HepG2 (cell line): ENCODE data around the gene SPCS2. TPM values are rescaled to one million over a fixed set of nuclear protein-coding genes. Genes with fewer than 3 reads are reported as not detected.

Experiments
- ATAC-seq: fragments of 200-7000 bp; cut with Tn5 transposase; 3 replicates; pipeline ENCODE4 v1.9.1; 2020; ENCODE audit warnings: mild to moderate bottlenecking, moderate library complexity
- BruUV-seq: library from RNA; stranded (reverse); fragments of 400-500 nt; replicated peaks from 2 replicates; lab custom pipeline; 2021; lab: Mats Ljungman, UMichigan
- CTCF ChIA-PET: fragments of 300-600 bp; formaldehyde crosslinking; extraction: SDS; loops from one replicate; lab custom pipeline; 2021; ENCODE audit warnings: low total read pairs, inconsistent platforms, low intra/inter-chr PET ratio; lab: Yijun Ruan, JAX
- POLR2A ChIA-PET: fragments of 350-600 bp; sonication (Branson Sonifier 250); formaldehyde crosslinking; loops from one replicate; lab custom pipeline; 2020; ENCODE audit warnings: antibody characterized with exemption, inconsistent platforms; lab: Yijun Ruan, JAX
- DNase-seq: peaks from one replicate; pipeline ENCODE4 v3.0.0-alpha.2; 2015; ENCODE audit warnings: low spot score
- FAIRE-seq: peaks from 3 replicates; lab custom pipeline; 2011; peaks lifted over from hg19 to GRCh38; lab: Jason Lieb, UNC
- H2AFZ ChIP-seq: one replicate; pipeline ENCODE4 v1.6.1; 2011; ENCODE audit warnings: low read length, inconsistent platforms
- H3K27ac ChIP-seq: fragments of 300-600 bp; 3 replicates; pipeline ENCODE4 v1.8.0; 2011; ENCODE audit warnings: mixed run types, mild to moderate bottlenecking, mixed read lengths, low read length, inconsistent platforms; ENCODE audit not compliant: insufficient read depth; ENCODE audit errors: extremely low read length
- H3K27me3 ChIP-seq, 2 experiments: fragments of 200-600 bp in 1 of 2; 2 replicates in 1 of 2; 3 replicates in 1 of 2; pipeline versions ENCODE4 v1.6.0 to v1.8.0; 2011; ENCODE audit warnings: low read length in 2 of 2, mild to moderate bottlenecking in 2 of 2, moderate library complexity in 2 of 2, inconsistent platforms in 1 of 2; ENCODE audit not compliant: insufficient read depth in 2 of 2, control insufficient read depth in 1 of 2
- H3K36me3 ChIP-seq, 2 experiments: fragments of 200-600 bp in 1 of 2; replicated peaks in 1 of 2; 2 replicates in 1 of 2; 3 replicates in 1 of 2; pipeline versions ENCODE4 v1.5.1 to v1.8.0; 2011; ENCODE audit warnings: low read length in 2 of 2, inconsistent platforms in 1 of 2; ENCODE audit not compliant: insufficient read depth in 2 of 2, control insufficient read depth in 1 of 2
- H3K4me1 ChIP-seq: 2 replicates; pipeline ENCODE4 v1.5.1; 2012; ENCODE audit warnings: low read length, inconsistent platforms; ENCODE audit not compliant: insufficient read depth
- H3K4me2 ChIP-seq: 2 replicates; pipeline ENCODE4 v1.6.0; 2011; ENCODE audit warnings: low read depth, low read length, inconsistent platforms
- H3K4me3 ChIP-seq, 3 experiments: fragments of 200-600 bp in 1 of 3; sonication (generic), shearing (Covaris generic) in 1 of 3; replicated peaks in 1 of 3; 2 replicates each; pipeline ENCODE4 v1.5.1; 2011 to 2016; ENCODE audit warnings: low read length in 3 of 3, inconsistent platforms in 2 of 3, low read depth in 2 of 3, mild to moderate bottlenecking in 2 of 3, control low read depth in 1 of 3, mixed read lengths in 1 of 3; ENCODE audit not compliant: insufficient read depth in 1 of 3
- H3K79me2 ChIP-seq: one replicate; pipeline ENCODE4 v1.6.1; 2011; ENCODE audit warnings: low read length, inconsistent platforms; ENCODE audit not compliant: insufficient read depth
- H3K9ac ChIP-seq: 2 replicates; pipeline ENCODE4 v1.6.0; 2011; ENCODE audit warnings: mild to moderate bottlenecking, low read depth, low read length, inconsistent platforms; ENCODE audit not compliant: insufficient read depth
- H3K9me3 ChIP-seq: 2 replicates; pipeline ENCODE4 v1.5.1; 2012; ENCODE audit warnings: mild to moderate bottlenecking, low read length
- H4K20me1 ChIP-seq: 2 replicates; pipeline ENCODE4 v1.6.0; 2011; ENCODE audit warnings: inconsistent platforms, mild to moderate bottlenecking, low read length, moderate library complexity; ENCODE audit not compliant: insufficient read depth
- ARHGAP35 ChIP-seq: sonication (generic); formaldehyde crosslinking; IDR thresholded peaks from 2 replicates; pipeline ENCODE4 v1.9.0; 2022; ENCODE audit warnings: mild to moderate bottlenecking, inconsistent platforms, moderate library complexity, missing genetic modification reagents, borderline replicate concordance
- ARNT ChIP-seq: fragments of 450-650 bp; IDR thresholded peaks from 2 replicates; pipeline ENCODE4 v1.6.1; 2017
- BCL3 ChIP-seq: sonication (generic); formaldehyde crosslinking; IDR thresholded peaks from 2 replicates; pipeline ENCODE4 v1.5.1; 2020; ENCODE audit warnings: mild to moderate bottlenecking, missing genetic modification reagents, moderate library complexity
- DR1 ChIP-seq: sonication (generic); formaldehyde crosslinking; IDR thresholded peaks from 2 replicates; pipeline ENCODE4 v1.8.0; 2021; ENCODE audit warnings: mild to moderate bottlenecking, missing genetic modification reagents, inconsistent platforms
- FLYWCH1 ChIP-seq: sonication (generic); formaldehyde crosslinking; IDR thresholded peaks from 2 replicates; pipeline ENCODE4 v1.8.1; 2023; ENCODE audit warnings: mild to moderate bottlenecking, missing genetic modification reagents
- HNF1A ChIP-seq, 2 experiments: sonication (generic) in 1 of 2; formaldehyde crosslinking in 1 of 2; IDR thresholded peaks; 2 replicates each; pipeline versions ENCODE4 v1.4.0 to v1.6.1; 2016 to 2020; ENCODE audit warnings: borderline replicate concordance in 1 of 2, low read depth in 1 of 2, mild to moderate bottlenecking in 1 of 2, missing genetic modification reagents in 1 of 2
- KLF6 ChIP-seq: IDR thresholded peaks from 2 replicates; pipeline ENCODE4 v1.8.0; 2016; ENCODE audit warnings: missing biosample characterization, missing genetic modification reagents
- PITX1 ChIP-seq: sonication (generic); formaldehyde crosslinking; IDR thresholded peaks from 2 replicates; pipeline ENCODE4 v1.5.1; 2020; ENCODE audit warnings: mild to moderate bottlenecking, missing genetic modification reagents
- POLR2AphosphoS2 ChIP-seq: IDR thresholded peaks from 2 replicates; pipeline ENCODE4 v1.6.1; 2011; ENCODE audit warnings: low read depth, low read length, improper control_type of control experiment
- SOX5 ChIP-seq: IDR thresholded peaks from 2 replicates; pipeline ENCODE4 v1.6.1; 2016; ENCODE audit warnings: borderline replicate concordance
- TBP ChIP-seq: sonication (generic); formaldehyde crosslinking; IDR thresholded peaks from 2 replicates; pipeline ENCODE4 v1.5.0; 2020; ENCODE audit warnings: missing genetic modification reagents
- ZFP36L2 ChIP-seq: sonication (generic); formaldehyde crosslinking; IDR thresholded peaks from 2 replicates; pipeline ENCODE4 v1.4.0; 2020; ENCODE audit warnings: missing genetic modification reagents
- ZFP90 ChIP-seq: sonication (generic); formaldehyde crosslinking; IDR thresholded peaks from 2 replicates; pipeline ENCODE4 v1.8.0; 2022; ENCODE audit warnings: missing genetic modification reagents, mild to moderate bottlenecking, inconsistent platforms, borderline replicate concordance
- ZFY ChIP-seq: sonication (generic); formaldehyde crosslinking; IDR thresholded peaks from 2 replicates; pipeline ENCODE4 v1.4.0; 2020; ENCODE audit warnings: missing genetic modification reagents
- ZNF143 ChIP-seq: sonication (generic); formaldehyde crosslinking; IDR thresholded peaks from 2 replicates; pipeline ENCODE4 v1.4.0; 2020; ENCODE audit warnings: missing genetic modification reagents
- ZNF329 ChIP-seq: sonication (generic); formaldehyde crosslinking; IDR thresholded peaks from 2 replicates; pipeline ENCODE4 v1.9.0; 2021; ENCODE audit warnings: low read depth, mild to moderate bottlenecking, missing genetic modification reagents
- ZNF747 ChIP-seq: sonication (generic); formaldehyde crosslinking; IDR thresholded peaks from 2 replicates; pipeline ENCODE4 v1.8.1; 2023; ENCODE audit warnings: missing genetic modification reagents, mild to moderate bottlenecking, borderline replicate concordance
- WGBS: methylation state at CpG from one replicate; pipeline ENCODE4 v1.1.6; 2017; ENCODE audit warnings: low lambda C conversion rate; 5-methylcytosine and 5-hydroxymethylcytosine counted together
- in situ Hi-C: cut with HindIII; loops from 2 replicates; pipeline ENCODE4 v1.10.0; 2017; ENCODE audit warnings: low pct_unique_long_range_greater_than_20kb; ENCODE audit not compliant: extremely low pct_ligation_motif_present
- intact Hi-C: fragments of 100-400 bp; cut with micrococcal nuclease; formaldehyde crosslinking; loops from one replicate; pipeline ENCODE4 v1.10.0; 2022; ENCODE audit not compliant: unreplicated experiment
- polyA plus RNA-seq, 8 experiments: library from polyadenylated mRNA; depleted of rRNA in 3 of 8; stranded (reverse) in 7 of 8; unstranded in 1 of 8; fragments of >200 nt; fragmentation: Illumina TruSeq in 4 of 8; extraction: Trizol in 4 of 8; gene quantifications; 2 replicates each; pipeline versions ENCODE4 v1.2.1 to v1.2.3, GENCODE V29; 2011 to 2016; ENCODE audit warnings: low read depth in 4 of 8, missing spikeins in 1 of 8, mixed read lengths in 1 of 8; ENCODE audit not compliant: insufficient read depth in 1 of 8
- total RNA-seq, 5 experiments: library from RNA; depleted of rRNA; stranded (reverse); fragments of >200 nt; fragmentation: Illumina TruSeq; extraction: Trizol; gene quantifications; 2 replicates each; pipeline ENCODE4 v1.2.3, GENCODE V29; 2016; ENCODE audit warnings: low read depth in 1 of 5

Gene SPCS2
- total and polyA plus RNA-seq, 2 of the 13 experiments (the other 11 are each of a cell fraction or from before 2014, with no cell fraction given) = 87.3 to 142 TPM

GRCh38 chr11:74971424-74971823 is 22.4 kb downstream of the SPCS2 start:
- POLR2A ChIA-PET = no interaction called here
- H3K9ac ChIP-seq = no peak overlapping the region

More at GRCh38 chr11:74971424-74971823, 22.4 kb downstream of the SPCS2 start:
- H4K20me1 ChIP-seq = peaks cover 4% of the 10 kb centered on the region; the same call in 1 of the 2 replicates
- no peaks in the 10 kb centered on the region for H3K9me3 ChIP-seq
- WGBS = 94% methylated on average over 6 of the region's 6 CpGs
- no peak overlapping the region for H3K27ac ChIP-seq
- H3K36me3 ChIP-seq = peaks cover 20 to 77% of the 10 kb centered on the region in 2 experiments
- intact Hi-C loops (no loop called here), in situ Hi-C loops (no loop called here)
- H2AFZ ChIP-seq = no peak overlapping the region
- H3K4me2 ChIP-seq = no peak overlapping the region
- H3K79me2 ChIP-seq = no peaks in the 10 kb centered on the region
- no peaks in the 10 kb centered on the region for H3K27me3 ChIP-seq
- TF ChIP-seq ZFY (CRISPR knock-in tag) (no peak), DR1 (CRISPR knock-in tag) (no peak), ZNF747 (CRISPR knock-in tag) (no peak), ZNF329 (CRISPR knock-in tag) (no peak), PITX1 (CRISPR knock-in tag) (no peak), ARHGAP35 (CRISPR knock-in tag) (no peak), SOX5 (no peak), KLF6 (CRISPR knock-in tag) (no peak), TBP (CRISPR knock-in tag) (no peak), POLR2AphosphoS2 (no peak), ZFP90 (CRISPR knock-in tag) (no peak), ARNT (no peak), HNF1A (IDR thresholded peaks at IDR 0.05; ENCODE audit: low read depth) (no peak), HNF1A (CRISPR knock-in tag; IDR thresholded peaks at IDR 0.05; ENCODE audit: borderline replicate concordance) (no peak), ZNF143 (CRISPR knock-in tag) (no peak), BCL3 (no peak), FLYWCH1 (CRISPR knock-in tag) (no peak), ZFP36L2 (CRISPR knock-in tag) (no peak)
- FAIRE-seq (no peak), ATAC-seq (no peak), DNase-seq (no peak)
- no peak overlapping the region for H3K4me3 ChIP-seq
- no TSS peak for BruUV-seq
- CTCF ChIA-PET = no interaction called here
- peaks cover 11% of the 10 kb centered on the region for H3K4me1 ChIP-seq
